ENCODE measurements around the gene PHRF1. TPM values are rescaled to one million over a fixed set of nuclear protein-coding genes. Genes with fewer than 3 reads are reported as not detected.

The PHRF1 gene
- total and polyA plus RNA-seq, 2 of the 4 experiments (the other 2 are of a cell fraction) = 10.9 to 17.5 TPM

DNA sequence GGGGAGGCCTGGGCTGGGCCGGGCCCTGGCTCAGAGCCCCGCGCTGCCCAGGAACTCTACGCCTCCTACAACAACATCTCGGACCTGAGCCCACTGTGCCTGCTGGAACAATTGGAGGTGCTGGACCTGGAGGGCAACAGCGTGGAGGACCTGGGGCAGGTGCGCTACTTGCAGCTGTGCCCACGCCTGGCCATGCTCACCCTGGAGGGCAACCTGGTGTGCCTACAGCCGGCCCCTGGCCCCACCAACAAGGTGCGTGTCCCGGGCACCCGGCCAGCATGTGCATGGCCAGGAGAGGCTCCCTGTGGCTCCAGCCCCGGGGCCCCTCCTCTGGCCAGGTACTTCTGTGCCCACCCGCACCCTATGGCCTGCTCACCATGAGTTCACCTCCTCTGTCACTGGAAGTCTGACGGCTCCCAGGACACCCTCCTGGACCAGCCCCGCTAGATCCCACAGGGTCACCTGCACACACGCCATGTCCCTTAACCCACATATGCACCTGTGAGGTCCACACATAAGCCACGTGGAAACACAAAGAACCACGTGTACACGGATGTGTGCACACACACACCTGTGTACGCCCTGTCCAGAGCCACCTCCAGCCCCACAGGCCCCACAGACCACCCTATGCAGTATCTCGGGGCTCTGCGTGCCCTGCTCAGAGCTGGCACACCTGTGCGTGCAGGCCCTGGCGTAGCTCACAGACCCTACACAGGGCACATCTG is 26.1 kb upstream of the PHRF1 start:
- Histone ChIP-seq H3K27me3 (ENCODE audit: control insufficient read depth, insufficient read depth, low read length) (peaks cover 18% of the 10 kb centered on the region), H3K27ac (ENCODE audit: insufficient read depth, low read length) (no peak overlapping the region), H3K9me3 (ENCODE audit: control insufficient read depth, insufficient read depth, low read length) (no peaks in the 10 kb centered on the region), H3K14ac (replicated peaks; ENCODE audit: low read depth, low read length) (no peak overlapping the region), H3K4me3 (ENCODE audit: insufficient read depth, low read depth, low read length) (no peak overlapping the region), H3K36me3 (ENCODE audit: control insufficient read depth, insufficient read depth, low read length) (peaks cover 2% of the 10 kb centered on the region; the same call in 1 of the 2 replicates), H3K4me1 (ENCODE audit: control insufficient read depth, insufficient read depth, low read length) (peaks cover 1% of the 10 kb centered on the region; the same call in 1 of the 2 replicates), H3K23ac (ENCODE audit: low read depth, low read length) (no peak overlapping the region), H2AFZ (replicated peaks; ENCODE audit: low read length, poor library complexity) (no peak overlapping the region), H2AK9ac (replicated peaks; ENCODE audit: low read depth, low read length, poor library complexity) (peak overlapping the region; percentile 37), H3K56ac (ENCODE audit: extremely low read depth, insufficient read depth, low read length) (no peak overlapping the region), H4K5ac (ENCODE audit: low read depth, low read length) (no peak overlapping the region), H4K8ac (ENCODE audit: low read depth in 2 of 2, low read length in 2 of 2) (no peak overlapping the region), H3K18ac (ENCODE audit: low read depth, low read length) (no peak overlapping the region), H4K91ac (ENCODE audit: insufficient read depth, low read depth, low read length) (no peak overlapping the region), H3K9me1 (ENCODE audit: insufficient read depth, low read length) (no peaks in the 10 kb centered on the region), H3K4ac (ENCODE audit: low read depth, low read length) (no peak overlapping the region), H3K4me2 (ENCODE audit: low read depth, low read length) (no peak overlapping the region), H2BK15ac (ENCODE audit: low read depth, low read length) (no peak overlapping the region), H2AK5ac (ENCODE audit: low read depth, low read length) (no peak overlapping the region), H2BK120ac (ENCODE audit: low read depth, low read length) (no peak overlapping the region), H2BK20ac (ENCODE audit: low read depth, low read length) (no peak overlapping the region), H4K20me1 (ENCODE audit: insufficient read depth, low read length) (no peaks in the 10 kb centered on the region), H3K79me1 (ENCODE audit: low read depth in 1 of 2, low read length in 2 of 2) (no peaks in the 10 kb centered on the region), H3K9ac (ENCODE audit: low read depth, low read length) (no peak overlapping the region), H2BK5ac (ENCODE audit: low read depth, low read length, poor library complexity, severe bottlenecking) (no peak overlapping the region)
- dilution Hi-C loops (cut with HindIII; ENCODE audit: low sequenced_read_pairs, unreplicated experiment) = no loop called here
- DNase-seq (no peak), ATAC-seq (ENCODE audit: low read depth) (no peak)
- in situ Hi-C loops (cut with MboI; ENCODE audit: low sequenced_read_pairs) = no loop called here
- ChIA-PET CTCF (no interaction called here), POLR2A (ENCODE audit: unreplicated experiment) (no interaction called here)
- no TSS peak for BruUV-seq (replicated peaks)
- intact Hi-C loops (cut with micrococcal nuclease) = loop anchor here (10.0 kb wide), 1 partner anchor 175 kb away; no protein-coding TSS in a partner anchor
- no peak for TF ChIP-seq MXI1 (IDR thresholded peaks at IDR 0.05; ENCODE audit: borderline replicate concordance, low read depth, low read length)
- no peak for TF ChIP-seq SMC3 (IDR thresholded peaks at IDR 0.05; ENCODE audit: low read depth, low read length)
- TF ChIP-seq NFE2L2 (IDR thresholded peaks at IDR 0.05; ENCODE audit: low read depth, low read length) = no peak
- TF ChIP-seq, protein P1, sequence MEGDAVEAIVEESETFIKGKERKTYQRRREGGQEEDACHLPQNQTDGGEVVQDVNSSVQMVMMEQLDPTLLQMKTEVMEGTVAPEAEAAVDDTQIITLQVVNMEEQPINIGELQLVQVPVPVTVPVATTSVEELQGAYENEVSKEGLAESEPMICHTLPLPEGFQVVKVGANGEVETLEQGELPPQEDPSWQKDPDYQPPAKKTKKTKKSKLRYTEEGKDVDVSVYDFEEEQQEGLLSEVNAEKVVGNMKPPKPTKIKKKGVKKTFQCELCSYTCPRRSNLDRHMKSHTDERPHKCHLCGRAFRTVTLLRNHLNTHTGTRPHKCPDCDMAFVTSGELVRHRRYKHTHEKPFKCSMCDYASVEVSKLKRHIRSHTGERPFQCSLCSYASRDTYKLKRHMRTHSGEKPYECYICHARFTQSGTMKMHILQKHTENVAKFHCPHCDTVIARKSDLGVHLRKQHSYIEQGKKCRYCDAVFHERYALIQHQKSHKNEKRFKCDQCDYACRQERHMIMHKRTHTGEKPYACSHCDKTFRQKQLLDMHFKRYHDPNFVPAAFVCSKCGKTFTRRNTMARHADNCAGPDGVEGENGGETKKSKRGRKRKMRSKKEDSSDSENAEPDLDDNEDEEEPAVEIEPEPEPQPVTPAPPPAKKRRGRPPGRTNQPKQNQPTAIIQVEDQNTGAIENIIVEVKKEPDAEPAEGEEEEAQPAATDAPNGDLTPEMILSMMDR (conservative IDR thresholded peaks at IDR 0.05; ENCODE audit: low read depth, low read length) = no peak
- TF ChIP-seq POLR2A (IDR thresholded peaks at IDR 0.05; ENCODE audit: low read depth, low read length) = no peak
- TF ChIP-seq, protein P2, sequence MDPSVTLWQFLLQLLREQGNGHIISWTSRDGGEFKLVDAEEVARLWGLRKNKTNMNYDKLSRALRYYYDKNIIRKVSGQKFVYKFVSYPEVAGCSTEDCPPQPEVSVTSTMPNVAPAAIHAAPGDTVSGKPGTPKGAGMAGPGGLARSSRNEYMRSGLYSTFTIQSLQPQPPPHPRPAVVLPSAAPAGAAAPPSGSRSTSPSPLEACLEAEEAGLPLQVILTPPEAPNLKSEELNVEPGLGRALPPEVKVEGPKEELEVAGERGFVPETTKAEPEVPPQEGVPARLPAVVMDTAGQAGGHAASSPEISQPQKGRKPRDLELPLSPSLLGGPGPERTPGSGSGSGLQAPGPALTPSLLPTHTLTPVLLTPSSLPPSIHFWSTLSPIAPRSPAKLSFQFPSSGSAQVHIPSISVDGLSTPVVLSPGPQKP (IDR thresholded peaks at IDR 0.05; ENCODE audit: borderline replicate concordance, low read depth, low read length) = no peak
- WGBS, 2 experiments (ENCODE audit: extremely low coverage in 2 of 2, insufficient read length in 1 of 2) = 90% methylated on average over 11 of the region's 25 CpGs; no CpG with 5 or more reads in 1 of the 2 experiments

Data from IMR-90 (cell line).